Activated CD8-positive, alpha-beta memory T cell treated with anti-CD3 and anti-CD28 coated beads, Interleukin-2, amount 50 U/mL, for 4 hours (primary cell): ENCODE results near the gene MAN1A1.

Experiments
- DNase-seq: peaks from one replicate; pipeline ENCODE4 v3.0.0-alpha.2; 2020

MAN1A1 gene

DNA sequence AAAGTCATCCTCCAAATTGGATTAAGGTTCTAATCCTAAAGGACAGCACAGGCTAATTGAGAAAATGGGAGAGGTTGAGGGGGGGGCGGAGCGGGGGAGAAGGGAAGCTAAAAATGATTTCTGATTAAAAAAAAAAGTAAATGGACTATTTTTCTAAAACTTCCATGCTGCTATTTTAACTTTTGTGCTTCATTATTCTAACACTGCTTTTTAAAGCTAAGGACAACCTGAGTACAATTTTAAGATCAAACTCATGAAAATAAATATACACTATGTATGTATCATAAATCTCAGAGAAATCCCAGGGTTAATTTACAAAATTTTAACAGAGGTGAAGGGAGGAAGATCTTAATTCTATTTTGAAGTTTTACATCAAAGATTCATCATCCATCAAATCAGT is 4.4 kb downstream of the MAN1A1 start:
- DNase-seq, result no peak

DNA sequence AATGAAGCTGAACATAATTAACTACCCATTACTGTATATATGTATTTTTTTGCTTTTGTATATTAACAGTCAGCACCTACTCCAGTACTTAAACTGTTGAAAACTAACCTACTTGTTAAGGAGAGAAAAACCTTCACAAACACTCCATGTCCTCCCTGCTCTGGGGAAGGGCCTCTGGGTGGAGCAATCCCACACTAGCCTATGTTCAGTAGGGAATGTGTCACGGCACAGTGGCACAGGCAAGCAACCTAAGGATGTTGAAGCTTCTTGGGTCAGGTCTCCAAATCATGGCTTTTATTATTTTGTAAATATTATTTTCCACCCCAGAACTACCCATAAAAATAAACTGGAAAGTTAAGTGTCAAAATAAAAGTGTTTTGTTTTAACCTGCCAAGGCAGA is 5.3 kb downstream of the MAN1A1 start:
- DNase-seq, result no peak

DNA sequence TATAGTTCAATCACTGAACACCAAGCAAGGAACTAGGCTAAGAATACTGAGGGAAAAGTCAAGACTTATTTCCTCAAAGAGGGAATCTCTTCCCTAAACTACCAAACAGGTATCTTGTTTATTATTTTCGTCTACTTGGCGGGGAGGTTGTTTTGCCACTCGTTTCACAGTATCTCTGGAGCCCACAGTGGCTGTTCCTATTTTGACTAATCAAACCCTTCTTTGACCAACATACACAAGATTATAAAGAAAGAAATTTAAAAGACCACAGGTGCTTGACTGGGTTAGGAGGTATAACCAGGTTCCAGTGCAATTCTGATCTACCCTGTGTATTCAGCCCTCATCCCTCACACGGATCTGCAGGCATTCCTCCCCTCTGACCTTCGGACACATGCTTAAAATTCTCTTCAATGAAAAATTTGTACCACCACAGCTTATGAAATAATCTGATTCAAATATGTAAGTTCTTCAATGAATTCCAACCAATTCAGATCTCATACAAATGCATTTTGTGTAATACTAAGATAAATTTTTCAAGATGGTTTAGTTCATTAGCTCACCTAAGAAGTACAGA is 5.9 kb downstream of the MAN1A1 start:
- DNase-seq, result no peak

DNA sequence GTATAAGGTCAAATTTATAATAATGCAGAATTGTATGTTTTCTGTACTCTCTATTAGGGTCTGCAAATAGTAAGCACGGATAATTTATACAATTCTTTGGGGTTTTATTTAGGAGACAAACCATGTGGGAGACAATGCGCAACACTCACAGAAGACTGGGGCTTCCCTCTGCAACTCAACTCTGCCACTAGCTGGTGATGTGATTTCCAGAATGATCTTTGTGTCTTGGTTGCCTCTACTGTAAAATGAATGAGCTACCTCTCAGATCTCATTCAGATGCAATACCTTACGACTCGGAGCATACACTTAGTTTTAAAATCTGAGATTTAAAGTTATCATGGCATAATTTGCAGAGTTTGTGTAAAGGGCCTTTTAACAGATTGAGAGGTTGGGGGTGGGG is 6.4 kb downstream of the MAN1A1 start:
- DNase-seq, result no peak

DNA sequence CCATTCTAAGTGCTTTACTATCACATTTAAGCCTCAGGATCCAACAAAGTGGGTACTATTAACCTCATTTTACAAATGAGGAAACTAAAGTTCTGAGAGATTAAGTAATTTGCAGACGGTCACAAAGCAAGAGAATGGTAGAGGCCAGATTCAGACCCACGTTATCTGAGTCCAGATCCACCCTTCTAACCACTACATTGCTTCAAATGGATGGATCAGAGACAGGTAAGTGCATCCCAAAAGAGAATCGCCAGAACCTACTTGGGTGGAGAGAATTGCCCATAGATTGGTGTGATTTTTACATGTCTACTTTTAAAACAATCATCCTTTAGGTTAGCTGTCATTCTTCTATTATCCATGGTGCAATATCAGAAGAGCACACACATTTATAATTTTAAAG is 7.1 kb downstream of the MAN1A1 start:
- DNase-seq, result no peak

DNA sequence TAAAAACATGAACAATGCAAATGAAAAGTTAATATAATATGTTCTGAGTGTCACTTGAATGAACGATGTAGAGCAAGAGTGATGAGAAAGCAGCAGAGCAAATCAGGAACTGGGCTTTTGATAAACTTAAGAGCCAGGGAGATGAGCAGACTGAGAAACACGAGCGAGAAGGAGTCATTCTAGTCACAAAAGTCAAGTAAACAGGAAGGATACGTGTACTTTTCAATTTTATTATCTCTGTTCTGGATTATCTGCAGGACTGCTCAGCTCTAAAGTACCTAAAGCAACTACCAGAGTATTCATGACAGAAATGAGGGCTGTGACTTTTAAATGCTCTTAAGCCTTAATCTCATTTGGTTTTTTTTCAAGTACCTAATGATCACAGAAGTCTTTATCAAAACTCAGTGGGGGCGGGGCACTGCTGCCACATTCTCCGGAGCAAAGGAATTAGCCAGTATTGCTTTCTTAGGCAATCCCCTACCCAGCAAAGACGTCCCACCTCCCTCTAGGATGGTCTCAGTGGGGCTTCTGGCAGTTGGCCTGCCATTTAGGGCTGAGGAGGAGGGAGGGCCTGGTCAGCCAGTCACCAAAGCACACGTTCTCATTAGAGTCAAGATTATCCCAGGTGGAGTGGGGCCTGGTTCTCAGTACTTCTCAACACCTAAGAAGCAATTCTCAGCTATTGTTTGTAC is 8.6 kb downstream of the MAN1A1 start:
- DNase-seq, result no peak

DNA sequence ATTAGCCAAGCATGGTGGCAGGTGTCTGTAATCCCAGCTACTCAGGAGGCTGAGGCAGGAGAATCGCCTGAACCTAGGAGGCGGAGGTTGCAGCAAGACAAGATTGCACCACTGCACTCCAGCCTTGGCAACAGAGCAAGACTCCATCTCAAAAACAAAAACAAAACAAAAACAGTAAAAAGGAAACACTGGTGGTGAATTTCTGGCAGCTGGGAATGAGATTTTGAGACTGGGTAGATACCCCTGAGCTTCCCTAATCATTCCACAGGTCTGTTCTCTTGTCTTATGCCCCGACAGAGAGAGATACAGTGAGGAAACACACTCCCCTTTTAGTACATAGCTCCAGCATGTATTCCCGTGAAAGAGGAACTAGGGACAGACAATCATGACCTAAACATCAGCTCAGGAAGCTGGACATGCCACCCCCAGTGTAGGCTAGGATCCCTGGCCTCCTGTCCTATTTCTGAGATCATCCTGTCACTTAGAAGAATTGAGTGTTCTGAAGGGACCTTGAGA is 9.6 kb downstream of the MAN1A1 start:
- no peak for DNase-seq

DNA sequence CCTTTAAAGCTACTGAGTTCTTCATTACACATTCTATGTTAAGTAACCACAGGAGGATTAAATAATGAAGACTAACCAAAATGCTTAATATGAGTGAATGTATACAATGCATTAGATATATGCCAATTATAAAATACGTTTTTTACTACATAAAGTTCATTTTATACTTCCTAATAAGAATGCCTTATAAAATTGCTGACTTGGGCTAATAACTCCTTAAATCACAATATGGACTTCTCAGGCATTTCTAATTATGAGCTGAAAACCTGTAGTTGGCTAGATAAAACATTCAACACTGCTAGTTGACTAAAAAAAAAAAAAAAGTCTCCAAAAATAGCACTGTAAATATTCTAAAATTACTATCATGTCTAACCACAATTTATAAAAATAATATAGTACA is 11.8 kb downstream of the MAN1A1 start:
- no peak for DNase-seq

DNA sequence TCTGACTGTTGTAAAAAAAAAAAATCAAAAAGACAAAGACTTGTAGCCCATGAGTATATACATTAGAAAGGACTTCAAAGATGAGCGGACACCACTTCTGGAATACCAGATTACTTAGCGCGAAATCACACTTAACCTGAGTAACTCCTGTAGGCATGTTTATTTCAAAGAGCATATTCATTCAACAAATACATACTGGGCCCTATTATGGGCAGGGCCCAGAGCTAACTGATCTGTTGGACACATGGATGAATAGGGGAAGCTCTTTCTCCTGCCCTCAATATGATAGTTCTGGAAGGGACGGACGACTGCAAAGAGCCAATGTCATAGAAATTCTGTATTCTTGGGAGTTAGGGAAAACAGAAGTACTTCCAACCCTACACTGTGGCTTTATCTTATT is 12.3 kb downstream of the MAN1A1 start:
- no peak for DNase-seq

DNA sequence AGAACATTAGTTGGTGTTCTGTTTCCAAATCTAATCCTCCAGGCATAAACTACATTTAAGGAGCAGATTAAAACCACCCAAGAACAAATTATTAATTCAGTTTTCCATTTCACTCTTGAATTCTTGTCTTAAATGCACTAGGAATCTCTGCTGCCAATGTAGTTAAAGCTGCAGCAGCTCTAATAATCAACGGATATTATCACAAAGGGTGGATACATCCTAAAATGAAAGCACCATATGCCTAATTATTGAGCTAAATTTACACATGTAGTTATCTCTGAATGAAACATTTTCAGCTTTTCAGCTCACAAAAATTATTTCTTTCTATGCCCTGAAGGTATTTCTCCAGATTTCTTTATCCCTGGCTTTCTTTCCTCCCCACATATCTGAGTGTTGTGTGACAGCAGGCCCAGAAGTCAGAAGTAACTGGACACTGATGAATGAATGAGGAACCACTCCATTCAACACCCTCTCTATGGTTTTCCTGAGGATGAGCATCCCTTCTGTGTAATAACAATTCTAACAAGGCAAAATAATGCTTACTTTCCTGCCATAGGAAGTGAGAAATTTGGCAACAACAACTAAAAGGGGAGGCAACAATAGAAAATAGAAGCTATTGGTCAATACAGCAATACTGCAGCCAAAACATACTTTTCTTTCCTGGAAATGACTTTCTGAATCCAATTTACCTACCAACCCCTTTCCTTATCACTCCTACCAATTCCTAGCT is 14.9 kb downstream of the MAN1A1 start:
- no peak for DNase-seq

DNA sequence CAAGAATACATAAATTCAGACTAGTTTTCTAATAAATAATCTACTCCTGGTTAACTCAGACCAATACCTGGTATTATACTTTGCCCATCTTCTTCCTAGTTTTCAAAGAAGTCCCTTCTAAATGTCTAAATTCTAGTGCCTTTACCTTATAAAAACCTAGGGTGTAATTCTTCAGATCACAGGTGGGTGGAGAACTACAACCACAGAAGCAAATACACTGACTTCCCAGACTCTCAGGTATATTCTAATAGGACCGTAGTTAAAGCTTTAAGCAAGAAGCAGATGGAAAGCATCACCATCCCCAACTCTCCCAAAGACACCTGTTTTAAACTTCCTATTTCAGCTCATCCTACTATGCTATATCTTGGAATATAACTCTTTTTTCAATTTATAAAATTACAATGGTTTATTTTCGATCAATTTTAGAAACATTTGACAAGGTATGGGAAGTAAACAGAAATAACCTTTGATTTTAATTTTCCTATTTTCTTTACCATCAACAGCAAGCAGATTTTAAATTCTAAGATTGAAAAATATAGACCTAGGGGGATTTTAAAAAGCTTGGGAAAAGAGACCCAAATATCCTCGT is 15.8 kb downstream of the MAN1A1 start:
- DNase-seq, result no peak

DNA sequence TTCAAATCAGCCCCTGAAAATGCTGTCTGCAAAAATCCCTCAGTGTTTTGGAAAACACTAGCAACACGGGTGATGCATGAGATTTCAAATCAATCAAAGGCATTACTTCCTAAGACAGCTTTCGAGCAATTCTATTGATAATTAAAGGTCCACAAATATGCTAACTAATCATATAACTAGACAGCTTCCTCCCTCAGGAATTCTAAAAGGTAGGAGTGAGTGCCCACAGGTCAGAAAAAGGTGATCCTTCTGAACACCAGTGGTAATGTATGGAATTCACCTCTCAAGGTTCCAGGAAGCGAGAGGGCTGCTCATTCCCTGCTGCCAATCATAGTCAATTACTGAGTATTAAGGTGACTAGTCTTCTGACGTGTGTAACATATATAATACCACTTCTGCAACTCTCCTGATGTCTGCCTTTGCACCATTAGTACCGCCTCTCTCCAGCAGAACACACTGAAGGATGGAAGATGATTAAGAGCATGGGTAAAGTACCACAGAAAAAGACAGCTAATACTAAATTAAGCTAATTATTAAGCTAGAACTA is 16.4 kb downstream of the MAN1A1 start:
- DNase-seq, result no peak

DNA sequence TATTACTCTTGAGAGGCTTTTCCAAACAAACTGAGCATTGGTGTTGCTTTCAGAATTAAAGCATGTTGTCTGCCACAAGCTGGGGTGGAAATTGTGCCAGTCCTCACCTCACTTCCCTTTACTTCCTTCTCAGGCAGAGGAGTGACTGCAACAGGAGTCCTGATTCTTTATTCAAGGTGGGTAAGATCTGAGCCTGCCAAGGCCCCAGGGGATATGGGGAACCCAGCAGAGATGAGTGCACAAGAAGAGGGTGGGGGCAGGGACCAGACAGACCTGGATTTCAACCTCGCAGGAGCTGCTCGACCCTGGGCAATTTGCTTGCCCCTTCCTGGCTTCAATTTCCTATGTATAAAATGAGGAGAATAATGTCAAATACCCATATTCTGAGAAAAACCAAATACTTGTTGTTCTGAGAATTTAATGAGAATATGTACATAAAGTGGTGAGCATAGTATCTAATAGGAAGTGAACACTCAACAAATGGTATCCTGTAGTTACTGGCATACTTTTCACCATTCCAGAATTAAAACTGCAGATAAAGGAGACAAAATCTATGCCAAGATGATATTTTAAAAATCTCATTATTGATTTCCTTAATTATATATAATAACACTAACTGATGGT is 17.8 kb downstream of the MAN1A1 start:
- DNase-seq, result no peak

DNA sequence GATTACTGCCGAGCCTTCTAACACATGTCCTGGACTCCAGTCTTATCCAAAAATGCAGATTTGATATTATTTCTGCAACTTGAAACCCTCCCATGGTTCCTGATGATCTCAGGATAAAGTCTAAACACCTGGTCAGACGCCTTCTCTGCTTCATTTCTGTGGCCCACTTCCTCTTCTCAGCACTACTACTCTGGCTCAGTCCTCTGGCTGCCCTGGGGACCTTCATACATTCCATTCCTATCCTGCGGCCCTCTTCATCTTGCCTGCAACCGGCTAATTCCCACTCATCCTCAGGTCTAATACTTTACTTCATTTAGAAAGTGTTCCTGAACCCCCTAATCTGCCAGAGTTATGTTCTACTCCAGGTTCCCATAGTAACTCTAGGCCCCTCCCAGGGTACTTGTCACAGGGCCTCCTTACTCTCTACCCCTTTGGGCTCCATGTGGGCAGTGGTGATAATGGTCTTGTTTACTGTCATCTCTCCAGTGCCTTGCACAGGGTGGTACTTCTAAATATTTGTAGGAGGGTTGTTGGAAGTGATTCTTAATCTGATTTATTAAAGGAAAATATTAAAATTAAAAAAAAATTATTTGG is 18.9 kb downstream of the MAN1A1 start:
- DNase-seq, result no peak

DNA sequence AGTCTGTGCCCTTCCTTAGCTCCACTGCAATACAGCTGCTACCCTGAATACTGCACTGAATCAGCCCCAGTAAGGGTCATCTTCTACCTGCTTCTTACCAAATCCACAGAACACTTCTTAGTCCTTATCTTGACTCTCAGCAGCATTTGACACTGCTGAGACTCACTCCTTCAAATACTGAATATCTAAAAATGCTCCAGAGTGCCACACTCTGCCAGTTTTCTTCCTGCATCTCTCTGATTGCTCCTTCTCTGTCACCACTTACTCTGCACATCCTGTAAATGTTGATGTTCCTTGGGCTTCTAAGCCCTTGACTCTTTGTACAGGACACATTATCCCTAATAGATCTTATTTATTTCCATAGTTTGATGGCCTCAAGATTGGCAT is 19.8 kb downstream of the MAN1A1 start:
- no peak for DNase-seq

DNA sequence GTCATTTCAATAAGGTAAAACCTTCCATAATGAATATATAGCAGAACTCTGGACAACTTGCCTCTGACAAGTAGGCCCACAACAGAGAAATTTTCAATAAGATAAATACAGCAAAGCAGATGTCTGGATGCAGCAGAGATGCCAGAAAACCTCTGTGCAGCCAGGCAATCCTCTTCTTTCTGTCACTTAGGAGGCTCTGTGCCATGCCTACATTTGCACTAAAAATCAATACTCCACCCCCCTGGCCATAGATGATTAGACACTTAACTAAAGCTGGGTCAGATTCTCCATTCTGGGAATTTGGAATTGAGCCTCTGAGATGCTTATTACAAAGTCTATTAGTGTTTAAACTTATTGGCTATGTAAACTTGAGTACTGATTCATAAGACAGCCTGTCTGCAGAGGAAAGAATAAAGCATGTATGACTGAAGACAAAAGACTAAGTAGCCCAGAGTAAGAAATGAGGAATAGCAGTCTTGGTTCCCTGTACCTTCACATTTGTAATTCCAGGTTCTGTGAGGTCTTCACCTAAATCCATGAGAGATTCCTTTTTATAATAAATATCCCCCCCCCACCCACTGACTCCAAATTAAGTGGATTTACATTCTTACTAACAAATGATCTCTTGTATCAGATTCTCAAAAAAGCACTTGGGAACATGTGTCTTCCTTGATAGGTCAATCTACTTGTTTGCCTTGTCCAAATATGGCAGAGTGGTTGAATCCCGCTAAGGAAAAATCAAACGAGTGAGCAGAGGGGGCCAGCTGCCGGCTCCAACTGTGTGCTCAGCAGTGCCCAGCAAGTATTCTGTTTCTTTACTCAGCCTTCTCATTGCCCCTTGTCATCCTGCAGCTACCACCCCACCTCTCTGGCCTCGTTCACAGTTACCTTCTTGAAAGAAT is 20.4 kb downstream of the MAN1A1 start:
- DNase-seq, result no peak

DNA sequence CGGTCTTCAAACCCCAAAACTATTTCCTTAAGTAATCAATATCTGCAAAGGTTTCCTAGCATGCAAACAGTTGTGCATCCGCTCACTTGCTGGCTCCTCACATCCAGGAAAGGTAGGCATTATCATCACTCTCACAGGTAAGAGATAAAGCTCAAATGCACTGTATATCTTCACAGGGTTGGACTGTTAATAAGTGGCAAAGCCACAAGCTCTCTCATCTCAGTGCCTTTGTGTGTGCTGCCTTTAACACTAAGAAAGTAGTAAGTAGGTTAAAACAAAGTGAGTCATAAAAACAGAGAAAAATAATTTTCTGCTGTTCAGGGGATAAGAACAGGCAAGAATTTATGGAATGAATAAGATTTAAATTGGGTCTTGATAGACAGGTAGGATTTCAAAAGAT is 21.3 kb downstream of the MAN1A1 start:
- DNase-seq, result no peak

DNA sequence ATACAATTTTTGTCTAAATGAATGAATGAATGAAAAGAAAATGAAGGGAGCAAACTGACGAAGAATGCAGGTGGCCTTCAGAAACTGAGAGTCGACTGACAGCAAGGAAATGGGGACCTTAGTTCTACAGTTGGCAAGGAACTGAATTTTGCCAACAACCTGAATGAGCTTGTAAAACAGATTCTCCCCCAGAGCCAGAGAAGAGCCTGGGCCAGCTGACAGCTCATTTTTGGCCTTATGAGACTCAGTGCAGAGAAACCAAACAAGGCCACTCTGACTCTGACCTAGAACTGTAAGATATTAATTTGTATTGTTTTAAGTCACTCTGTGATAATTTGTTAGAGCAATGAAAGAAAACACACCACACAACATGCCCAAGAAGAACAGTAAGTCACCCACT is 21.8 kb downstream of the MAN1A1 start:
- DNase-seq, result no peak

DNA sequence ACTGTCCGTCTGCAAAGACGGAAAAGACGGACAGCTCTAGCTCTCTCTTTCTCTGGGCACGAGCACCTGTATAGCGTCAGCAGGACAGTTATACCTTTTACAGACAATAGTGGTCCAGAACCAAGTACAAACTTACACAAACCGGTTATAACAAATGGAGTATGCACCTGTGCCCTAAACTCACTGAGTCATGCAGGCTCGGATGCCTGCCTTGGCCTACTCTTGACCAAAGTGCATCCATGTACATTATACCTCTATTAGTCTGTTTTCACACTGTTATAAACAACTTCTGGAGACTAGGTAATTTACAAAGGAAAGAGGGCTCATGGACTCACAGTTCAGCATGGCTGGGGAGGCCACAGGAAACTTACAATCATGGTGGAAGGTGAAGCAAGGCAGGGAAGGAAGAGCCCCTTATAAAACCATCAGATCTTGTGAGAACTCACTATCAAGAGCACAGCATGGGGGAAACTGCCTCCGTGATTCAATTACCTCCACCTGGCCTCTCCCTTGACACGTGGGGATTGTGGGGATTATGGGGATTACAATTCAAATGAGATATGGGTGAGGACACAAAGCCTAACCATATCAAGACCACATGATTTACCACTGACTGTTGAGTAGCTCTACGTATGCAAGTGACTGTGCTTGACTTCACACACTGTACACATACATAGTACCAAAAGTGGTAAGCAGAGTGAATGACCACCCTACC is 23.1 kb downstream of the MAN1A1 start:
- DNase-seq, result no peak

DNA sequence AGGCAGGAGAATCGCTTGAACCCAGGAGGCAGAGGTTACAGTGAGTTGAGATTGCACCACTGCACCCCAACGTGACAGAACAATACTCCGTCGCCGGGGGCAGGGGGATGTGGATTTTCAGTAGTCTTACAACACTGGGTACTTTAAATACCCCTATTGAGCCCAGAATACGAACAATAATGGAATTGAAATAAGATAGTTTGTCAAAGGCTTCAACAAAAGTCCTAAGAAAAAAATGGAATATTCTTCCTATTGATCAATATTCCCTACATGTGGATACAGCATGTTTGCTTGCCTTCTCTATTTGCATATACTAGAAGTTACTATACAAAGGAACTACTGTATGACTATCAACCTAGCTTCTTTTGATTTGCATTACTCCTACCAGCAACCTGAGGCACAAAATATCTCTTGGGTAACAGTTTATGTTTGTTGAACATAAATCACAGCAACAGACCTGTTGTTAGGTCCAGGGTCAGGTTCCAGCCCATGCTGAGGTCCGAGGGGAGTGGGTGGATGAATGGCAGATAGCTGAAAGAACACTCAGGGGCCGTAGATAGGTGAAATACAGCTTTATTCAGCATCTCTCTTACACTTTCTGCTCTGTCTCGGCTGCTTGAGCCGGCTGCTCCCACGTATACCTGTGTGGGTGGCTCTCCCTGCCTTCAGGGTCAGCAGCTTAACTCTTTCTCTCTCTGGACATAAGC is 23.8 kb downstream of the MAN1A1 start:
- DNase-seq, result no peak
